Measurements from ENCODE around the gene PRCD.
"Not testable (repeated sequence)": the region's sequence is repeated elsewhere in the genome, so short reads cannot be mapped to it uniquely, and the experiment has no call there.

The PRCD gene

GRCh38 chr17:76504117-76504516 is 35.7 kb upstream of the PRCD start:
- no peak for DNase-seq (ENCODE audit: low read depth)

- DNase-seq (ENCODE audit: low read depth), result no peak
Observed at GRCh38 chr17:76506408-76507345, 33.2 kb upstream of the PRCD start.

DNA sequence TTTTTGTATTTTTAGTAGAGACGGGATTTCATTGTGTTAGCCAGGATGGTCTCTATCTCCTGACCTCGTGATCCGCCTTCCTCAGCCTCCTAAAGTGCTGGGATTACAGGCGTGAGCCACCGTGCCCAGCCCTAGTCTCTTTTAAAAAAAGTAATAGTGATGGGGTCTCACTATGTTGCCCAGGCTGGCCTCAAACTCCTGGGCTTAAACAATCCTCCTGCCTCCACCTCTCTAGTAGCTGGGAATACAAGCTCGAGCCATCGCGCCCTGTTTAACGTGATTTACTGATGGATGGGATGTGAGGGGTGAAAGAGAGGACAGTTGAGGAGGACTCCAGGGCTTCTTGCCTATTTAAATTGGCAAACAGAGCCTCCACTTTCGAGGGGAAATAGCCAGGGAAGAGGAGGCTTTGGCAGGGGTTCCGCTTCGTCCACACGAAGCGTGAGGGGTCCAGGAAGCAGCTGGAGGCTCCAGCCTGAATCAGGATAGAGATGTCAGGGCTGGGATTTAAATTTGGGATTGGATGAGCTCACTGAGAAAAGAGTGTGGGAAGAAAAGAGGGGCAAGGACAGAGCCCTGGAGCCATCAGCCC is 31.3 kb upstream of the PRCD start:
- not testable (repeated sequence) for DNase-seq (ENCODE audit: low read depth)

DNA sequence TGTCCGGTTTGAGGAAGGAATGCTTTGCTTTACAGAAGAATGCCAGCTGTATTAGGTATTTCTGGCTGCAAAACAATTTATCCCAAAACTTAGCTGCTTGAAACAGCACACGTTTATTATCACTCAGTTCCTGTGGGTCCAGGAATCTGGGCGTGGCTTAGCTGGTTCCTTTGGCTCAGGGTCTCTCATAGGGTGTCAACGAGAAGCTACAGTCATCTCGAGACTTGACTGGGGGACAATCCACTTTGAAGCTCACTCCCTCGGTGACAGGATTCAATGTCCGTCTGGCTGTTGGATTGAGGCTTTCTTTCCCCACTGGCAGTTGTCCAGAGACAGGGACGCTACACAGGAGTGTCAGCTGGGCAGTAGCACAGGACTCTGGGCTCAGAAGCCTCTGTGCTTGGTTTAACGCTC is 29.0 kb upstream of the PRCD start:
- no peak for DNase-seq (ENCODE audit: low read depth)

DNA sequence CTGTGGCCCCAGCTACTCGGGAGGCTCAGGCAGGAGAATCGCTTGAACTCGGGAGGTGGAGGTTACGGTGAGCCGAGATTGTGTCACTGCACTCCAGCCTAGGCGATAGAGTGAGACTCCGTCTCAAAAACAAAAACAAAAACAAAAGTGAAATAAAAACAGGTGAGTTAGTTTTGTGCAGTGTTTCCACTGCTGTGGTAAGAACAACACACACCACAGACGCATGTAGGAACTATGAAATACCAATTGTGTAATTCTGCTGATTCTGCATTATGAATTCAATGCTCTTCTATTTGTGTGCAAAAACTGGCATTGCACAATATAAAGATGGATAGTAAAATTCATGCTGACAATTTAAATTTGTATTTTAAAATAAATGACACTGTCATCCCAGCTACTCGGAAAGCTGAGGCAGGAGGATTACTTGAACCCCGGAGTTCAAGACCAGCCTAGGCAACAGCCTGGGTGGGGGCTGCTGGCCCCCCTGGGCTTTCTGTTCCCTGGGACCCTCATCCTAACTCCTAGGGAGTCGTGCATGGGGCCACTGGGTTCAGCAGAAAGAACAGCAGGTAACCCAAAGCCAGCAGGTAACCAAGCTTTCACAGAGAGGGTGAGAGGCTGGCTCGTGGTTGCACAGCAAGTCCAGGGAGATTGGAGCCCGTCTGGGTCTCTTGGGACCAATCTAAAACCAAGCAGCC is 28.0 kb upstream of the PRCD start:
- no peak for DNase-seq (ENCODE audit: low read depth)

DNA sequence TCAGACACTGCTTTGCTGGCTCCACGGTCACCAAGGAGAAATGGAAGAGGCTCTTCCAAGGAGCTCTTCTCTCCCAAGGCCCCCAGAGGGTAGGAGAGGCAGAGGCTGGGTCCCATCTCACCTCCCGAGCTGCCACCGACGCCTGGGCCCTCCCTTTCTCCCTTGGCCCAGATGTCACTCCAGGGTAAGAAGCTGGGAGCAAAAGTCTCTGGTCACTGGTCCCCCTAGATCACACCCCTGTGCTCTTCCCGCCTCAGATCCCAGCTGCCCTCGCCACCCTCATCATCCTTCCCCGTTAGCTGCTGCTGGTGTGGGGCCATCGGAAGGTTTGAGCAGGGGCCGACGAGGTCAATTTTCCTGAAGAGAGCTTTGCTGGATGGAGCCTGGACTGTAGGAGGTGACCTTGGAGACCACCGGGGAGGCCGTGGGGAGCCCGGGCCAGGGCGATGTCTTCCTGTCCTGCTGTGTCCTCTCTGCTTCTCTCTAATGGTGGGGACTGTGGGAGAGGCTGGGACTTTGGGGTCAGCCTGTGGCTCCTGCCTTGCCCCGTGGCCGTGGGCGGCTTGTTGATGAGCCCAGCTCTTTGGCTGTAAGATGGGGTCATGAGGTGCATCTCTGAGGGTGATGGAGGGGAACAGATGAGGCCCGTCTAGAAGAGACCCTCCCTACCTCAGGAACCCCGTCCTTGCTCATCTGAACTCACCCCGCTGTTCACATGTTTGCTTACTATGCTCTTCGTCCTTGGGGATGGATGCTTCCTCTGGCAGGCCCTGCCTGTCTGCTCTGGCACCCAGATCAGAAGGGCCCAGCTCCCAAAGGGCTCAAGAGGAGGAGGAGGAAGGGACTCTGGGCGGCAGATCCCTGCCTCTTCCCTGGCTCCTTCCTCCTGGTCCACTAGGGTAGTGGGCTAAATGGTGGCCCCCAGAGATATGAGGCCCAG is 27.2 kb upstream of the PRCD start:
- DNase-seq (ENCODE audit: low read depth), result no peak

DNA sequence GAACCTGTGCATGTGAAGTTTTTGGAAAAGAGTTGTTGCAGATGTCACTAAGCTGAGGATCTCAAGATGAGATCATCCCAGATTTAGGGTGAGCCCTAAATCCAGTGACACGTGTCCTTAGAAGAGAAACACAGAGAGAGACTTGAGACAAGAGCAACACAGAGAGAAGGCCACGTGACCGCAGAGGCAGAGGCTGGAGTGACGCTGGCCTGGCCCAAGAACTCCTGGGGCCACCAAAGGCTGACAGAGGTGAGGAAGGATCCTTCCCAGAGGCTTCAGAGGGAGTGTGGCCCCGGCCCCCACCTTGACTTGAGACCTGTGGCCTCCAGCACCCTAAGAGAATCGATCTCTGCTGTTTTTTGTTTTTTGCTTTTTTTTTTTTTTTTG is 26.5 kb upstream of the PRCD start:
- DNase-seq (ENCODE audit: low read depth), result no peak

- not testable (repeated sequence) for DNase-seq (ENCODE audit: low read depth)
Observed at GRCh38 chr17:76514355-76514754, 25.5 kb upstream of the PRCD start.

DNA sequence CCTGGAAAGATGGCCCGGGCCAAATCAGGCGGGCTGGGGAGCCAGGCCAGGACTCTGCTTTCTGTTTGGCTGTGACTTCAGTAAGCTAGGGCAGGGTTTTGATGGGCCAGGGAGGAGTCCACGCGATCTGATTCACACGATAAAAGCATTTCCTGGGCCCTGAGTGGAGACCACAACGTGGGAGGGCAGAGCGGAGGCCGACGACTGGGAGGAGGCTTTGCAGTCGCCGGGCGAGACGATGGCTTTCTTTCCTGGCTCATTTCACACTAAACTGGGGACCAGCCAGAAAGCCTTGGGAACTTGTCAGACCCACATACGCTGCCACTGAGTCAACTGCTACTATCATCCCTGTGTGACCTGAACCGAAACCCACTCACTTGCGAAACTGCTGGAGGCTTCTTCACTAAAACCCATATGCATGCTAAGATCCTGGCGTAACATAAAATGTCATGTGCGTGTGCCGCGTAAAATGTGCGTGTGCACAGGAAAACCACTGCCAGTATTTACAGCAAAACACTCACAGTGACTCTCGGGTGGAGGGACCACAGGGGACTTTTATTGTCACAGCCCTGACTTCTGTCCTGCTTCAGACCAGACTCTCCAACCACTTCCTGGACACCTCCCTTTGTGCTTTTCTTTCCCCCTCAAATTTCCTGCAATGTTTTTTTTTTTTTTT is 24.4 kb upstream of the PRCD start:
- peak; percentile 98 for DNase-seq (ENCODE audit: low read depth)

DNA sequence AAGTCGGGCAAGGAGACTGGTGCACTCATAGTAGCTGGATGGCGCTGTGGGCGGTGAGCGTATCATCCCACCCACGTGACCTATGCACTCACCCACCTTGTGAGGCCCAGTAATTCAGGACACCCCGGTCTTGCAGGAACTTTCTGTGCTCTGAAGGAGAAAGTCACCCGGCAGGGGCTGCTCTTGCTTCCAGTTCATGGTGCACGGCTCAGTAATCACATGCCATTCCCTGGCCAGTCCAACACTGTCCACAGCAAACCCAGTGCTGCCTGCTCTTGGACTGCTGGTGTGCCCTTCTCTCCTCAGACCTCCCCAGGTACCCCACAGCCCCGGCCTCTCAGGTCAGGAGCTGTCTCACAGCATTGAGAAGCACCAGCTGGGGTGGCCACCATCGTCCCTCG is 22.2 kb upstream of the PRCD start:
- no peak for DNase-seq (ENCODE audit: low read depth)

GRCh38 chr17:76519048-76519966 is 20.5 kb upstream of the PRCD start:
- DNase-seq (ENCODE audit: low read depth), result no peak

DNA sequence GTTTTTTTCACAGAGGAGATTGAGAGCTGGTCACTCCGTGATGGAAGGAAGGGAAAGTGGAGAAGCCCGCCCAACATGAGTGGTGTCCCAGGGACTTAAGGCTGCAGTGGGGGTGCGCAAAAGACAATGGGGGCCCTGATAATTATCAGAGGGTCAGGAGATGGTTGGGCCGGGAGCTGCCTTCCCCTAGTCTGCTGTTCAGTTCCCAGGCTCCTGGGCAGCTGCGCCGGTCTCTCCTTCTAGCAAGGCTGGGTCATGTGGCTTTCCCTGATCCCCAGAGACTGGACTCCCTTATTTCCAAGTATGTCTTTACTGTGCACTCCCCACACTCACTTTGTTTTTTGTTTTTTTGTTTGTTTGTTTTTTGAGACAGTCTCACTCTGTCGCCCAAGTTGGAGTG is 18.6 kb upstream of the PRCD start:
- DNase-seq (ENCODE audit: low read depth), result no peak

DNA sequence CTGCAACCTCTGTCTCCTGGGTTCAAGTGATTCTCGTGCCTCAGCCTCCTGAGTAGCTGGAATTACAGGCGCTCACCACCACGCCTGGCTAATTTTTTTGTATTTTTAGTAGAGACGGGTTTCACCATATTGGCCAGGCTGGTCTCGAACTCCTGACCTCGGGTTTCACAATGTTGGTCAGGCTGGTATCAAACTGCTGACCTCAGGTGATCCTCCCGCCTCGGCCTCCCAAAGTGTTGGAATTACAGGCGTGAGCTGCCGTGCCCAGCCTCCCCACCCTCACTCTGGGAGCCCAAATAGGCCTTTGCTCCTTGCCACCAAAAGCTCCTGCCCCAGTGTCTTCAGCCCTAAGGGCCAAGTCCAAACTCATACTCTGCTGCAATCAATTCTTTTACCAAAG is 18.2 kb upstream of the PRCD start:
- DNase-seq (ENCODE audit: low read depth), result not testable (repeated sequence)

GRCh38 chr17:76523084-76524037 is 16.5 kb upstream of the PRCD start:
- DNase-seq (ENCODE audit: low read depth), result no peak

- no peak for DNase-seq (ENCODE audit: low read depth)
Observed at GRCh38 chr17:76524598-76525512, 15.0 kb upstream of the PRCD start.

DNA sequence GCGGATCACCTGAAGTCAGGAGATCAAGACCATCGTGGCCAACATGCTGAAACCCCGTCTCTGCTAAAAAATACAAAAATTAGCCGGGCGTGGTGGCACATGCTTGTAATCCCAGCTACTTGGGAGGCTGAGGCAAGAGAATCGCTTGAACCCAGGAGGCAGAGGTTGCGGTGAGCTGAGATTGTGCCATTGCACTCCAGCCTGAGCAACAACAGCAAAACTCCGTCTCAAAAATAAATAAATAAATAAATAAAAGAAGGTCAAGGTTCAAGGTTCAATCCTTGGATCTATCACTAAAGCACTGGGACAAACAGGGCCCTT is 14.4 kb upstream of the PRCD start:
- not testable (repeated sequence) for DNase-seq (ENCODE audit: low read depth)

- DNase-seq (ENCODE audit: low read depth), result not testable (repeated sequence)
Observed at GRCh38 chr17:76527016-76527415, 12.8 kb upstream of the PRCD start.

Data from GM04503 (cell line).